SK-N-SH treated with all-trans-retinoic acid at 6 μM for 48 hours (cell line): ENCODE measurements around the gene SLC6A19.

ENCODE experiments used
- ATAC-seq: fragments of 200-7000 bp; cut with Tn5 transposase; 3 replicates; pipeline ENCODE4 v1.9.1; 2020; ENCODE audit warnings: mild to moderate bottlenecking, moderate library complexity
- ARNTL ChIP-seq: fragments of 450-650 bp; formaldehyde crosslinking; IDR thresholded peaks from 2 replicates; pipeline ENCODE4 v1.5.0; 2020; ENCODE audit warnings: low read depth, mild to moderate bottlenecking, moderate library complexity, borderline replicate concordance
- BACH2 ChIP-seq: fragments of 250-450 bp; sonication (Bioruptor Pico); IDR thresholded peaks from 2 replicates; pipeline ENCODE4 v1.9.0; 2021; ENCODE audit warnings: mild to moderate bottlenecking, borderline replicate concordance
- CSDC2 ChIP-seq: fragments of 250-450 bp; sonication (Bioruptor Pico); IDR thresholded peaks from 2 replicates; pipeline ENCODE4 v1.5.0; 2020; ENCODE audit warnings: mild to moderate bottlenecking, moderate library complexity
- ESRRG ChIP-seq: fragments of 250-450 bp; sonication (Bioruptor Pico); IDR thresholded peaks from 2 replicates; pipeline ENCODE4 v1.6.1; 2021; ENCODE audit warnings: mild to moderate bottlenecking
- GLIS3 ChIP-seq: fragments of 250-450 bp; sonication (Bioruptor Pico); IDR thresholded peaks from 2 replicates; pipeline ENCODE4 v1.5.0; 2020; ENCODE audit warnings: mild to moderate bottlenecking, moderate library complexity
- ISL1 ChIP-seq: fragments of 250-450 bp; sonication (Bioruptor Pico); IDR thresholded peaks from 2 replicates; pipeline ENCODE4 v2.1.2; 2022; ENCODE audit warnings: mild to moderate bottlenecking, moderate library complexity
- OSR1 ChIP-seq: fragments of 250-450 bp; sonication (Bioruptor Pico); IDR thresholded peaks from 2 replicates; pipeline ENCODE4 v1.8.0; 2022; ENCODE audit warnings: moderate library complexity, mild to moderate bottlenecking, inconsistent platforms
- PPARA ChIP-seq: fragments of 250-450 bp; sonication (Bioruptor Pico); IDR thresholded peaks from 2 replicates; pipeline ENCODE4 v1.5.0; 2020; ENCODE audit warnings: mild to moderate bottlenecking, borderline replicate concordance
- RARB ChIP-seq: fragments of 250-450 bp; sonication (Bioruptor Pico); IDR thresholded peaks from 2 replicates; pipeline ENCODE4 v1.8.0; 2021; ENCODE audit warnings: mild to moderate bottlenecking, moderate library complexity
- SNAI2 ChIP-seq: fragments of 250-450 bp; sonication (Bioruptor Pico); IDR thresholded peaks from 2 replicates; pipeline ENCODE4 v1.5.0; 2020; ENCODE audit warnings: mild to moderate bottlenecking, moderate library complexity
- TCF4 ChIP-seq: fragments of 250-450 bp; sonication (Bioruptor Pico); IDR thresholded peaks from 2 replicates; pipeline ENCODE4 v1.8.0; 2021; ENCODE audit warnings: mild to moderate bottlenecking, moderate library complexity, borderline replicate concordance
- ZC3H10 ChIP-seq: fragments of 250-450 bp; sonication (Bioruptor Pico); IDR thresholded peaks from 2 replicates; pipeline ENCODE4 v1.5.1; 2021; ENCODE audit warnings: mild to moderate bottlenecking, moderate library complexity
- ZFP3 ChIP-seq: fragments of 250-450 bp; sonication (Bioruptor Pico); IDR thresholded peaks from 2 replicates; pipeline ENCODE4 v1.5.0; 2020; ENCODE audit warnings: mild to moderate bottlenecking, moderate library complexity
- ZFP30 ChIP-seq: fragments of 450-650 bp; formaldehyde crosslinking; IDR thresholded peaks from 2 replicates; pipeline ENCODE4 v1.5.0; 2022; ENCODE audit warnings: mild to moderate bottlenecking, moderate library complexity
- ZNF565 ChIP-seq: fragments of 450-650 bp; formaldehyde crosslinking; conservative IDR thresholded peaks from 2 replicates; pipeline ENCODE4 v1.5.0; 2020; ENCODE audit warnings: low read depth, mild to moderate bottlenecking, moderate library complexity
- ZNF70 ChIP-seq: fragments of 450-650 bp; formaldehyde crosslinking; IDR thresholded peaks from 2 replicates; pipeline ENCODE4 v1.5.0; 2020; ENCODE audit warnings: mild to moderate bottlenecking, moderate library complexity
- ZNF8 ChIP-seq: fragments of 450-650 bp; formaldehyde crosslinking; IDR thresholded peaks from 2 replicates; pipeline ENCODE4 v1.5.0; 2020; ENCODE audit warnings: mild to moderate bottlenecking, moderate library complexity
- TF ChIP-seq, protein P1 (sequence below): fragments of 250-450 bp; sonication (Bioruptor Pico); IDR thresholded peaks from 2 replicates; pipeline ENCODE4 v1.8.0; 2021; ENCODE audit warnings: low read depth, mild to moderate bottlenecking, moderate library complexity, borderline replicate concordance
- TF ChIP-seq, protein P2 (sequence below): fragments of 250-450 bp; sonication (Bioruptor Pico); IDR thresholded peaks from 2 replicates; pipeline ENCODE4 v1.5.1; 2021; ENCODE audit warnings: mild to moderate bottlenecking, moderate library complexity
- TF ChIP-seq, protein P3 (sequence below): fragments of 250-450 bp; sonication (Bioruptor Pico); IDR thresholded peaks from 2 replicates; pipeline ENCODE4 v1.5.1; 2020; ENCODE audit warnings: low read depth, mild to moderate bottlenecking, moderate library complexity

Gene SLC6A19

DNA sequence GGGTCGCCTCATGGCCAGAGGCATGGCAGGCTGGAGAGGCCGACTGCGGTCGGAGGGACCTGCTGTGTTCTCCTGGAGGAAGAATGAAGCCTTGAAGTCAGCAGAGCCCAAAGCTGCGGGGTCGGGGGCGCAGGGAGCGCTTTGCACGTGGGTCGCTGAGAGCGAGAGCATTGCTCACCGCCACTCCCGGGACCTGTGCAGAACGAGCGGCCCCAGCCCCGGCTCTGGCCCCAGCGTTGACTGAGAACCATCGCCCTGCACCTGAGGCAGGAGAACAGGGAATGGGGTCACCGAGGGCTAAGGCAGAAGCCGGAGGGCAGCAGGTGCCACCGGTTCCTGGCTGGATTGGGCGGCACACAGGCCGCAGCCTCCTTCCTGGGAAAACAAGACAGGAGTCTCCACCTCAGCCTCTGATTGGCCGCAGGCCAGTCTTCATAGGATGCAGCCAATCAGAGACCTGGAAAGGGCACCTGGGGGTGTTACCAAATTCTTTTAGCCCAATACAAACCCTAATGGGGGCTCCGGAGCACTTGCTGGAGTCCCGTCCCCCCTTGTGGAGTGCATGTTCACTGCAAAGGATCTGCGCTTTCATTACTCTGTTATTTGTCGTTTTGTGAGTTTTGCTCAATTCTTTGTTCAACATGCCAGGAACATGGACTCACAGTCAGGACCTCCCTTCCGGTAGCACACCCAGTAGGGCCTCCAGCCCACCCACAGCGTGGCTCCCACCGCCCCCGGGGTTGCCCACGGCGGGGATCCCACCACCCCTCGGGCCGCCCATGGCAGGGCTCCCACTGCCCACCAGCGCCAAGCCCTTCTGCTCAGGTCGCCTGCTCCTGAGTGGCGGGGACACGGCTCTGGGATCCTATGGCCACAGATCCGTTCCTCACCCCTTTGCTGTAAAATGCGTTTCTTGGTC, 24.7 kb upstream of the SLC6A19 start:
- TF ChIP-seq ARNTL (CRISPR knock-in tag) (no peak), ISL1 (CRISPR knock-in tag) (no peak)
- peak; percentile 50 for ATAC-seq

DNA sequence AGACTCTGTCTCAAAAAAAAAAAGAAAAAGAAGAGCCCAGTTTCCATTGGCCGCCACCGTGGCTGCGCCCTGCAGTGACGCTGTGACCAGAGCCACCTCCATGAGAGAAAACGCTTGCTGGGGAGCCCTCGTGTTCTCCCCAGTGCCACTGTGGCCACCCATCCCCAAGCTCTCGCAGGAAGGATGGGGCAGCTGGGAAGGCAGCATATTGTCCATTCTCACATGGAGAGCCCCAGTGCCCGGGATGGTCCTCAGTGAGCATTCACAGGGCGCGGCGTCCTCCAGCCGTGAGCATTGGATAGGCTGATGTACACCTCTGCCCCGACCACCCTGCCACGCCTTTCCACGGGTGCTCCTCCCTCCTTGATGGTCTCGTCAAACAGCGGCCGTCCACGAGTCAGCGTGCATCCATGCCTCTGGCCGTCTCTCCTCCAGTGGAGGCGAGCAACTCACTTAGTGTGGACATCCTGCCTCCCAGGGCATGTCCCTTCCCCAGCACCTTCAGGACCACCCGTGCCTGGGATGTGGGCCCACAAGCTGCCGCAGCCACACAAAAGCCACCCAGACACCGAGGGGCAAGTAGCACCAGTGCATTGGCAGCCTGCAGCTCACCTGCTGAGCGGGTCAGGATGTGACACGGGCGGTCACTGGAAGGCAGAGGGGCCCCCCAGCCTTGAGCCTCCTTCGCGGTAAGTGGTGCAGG, 23.4 kb upstream of the SLC6A19 start:
- TF ChIP-seq ISL1 (CRISPR knock-in tag) (no peak), GLIS3 (CRISPR knock-in tag) (no peak), OSR1 (CRISPR knock-in tag) (no peak)
- ATAC-seq: no peak

DNA sequence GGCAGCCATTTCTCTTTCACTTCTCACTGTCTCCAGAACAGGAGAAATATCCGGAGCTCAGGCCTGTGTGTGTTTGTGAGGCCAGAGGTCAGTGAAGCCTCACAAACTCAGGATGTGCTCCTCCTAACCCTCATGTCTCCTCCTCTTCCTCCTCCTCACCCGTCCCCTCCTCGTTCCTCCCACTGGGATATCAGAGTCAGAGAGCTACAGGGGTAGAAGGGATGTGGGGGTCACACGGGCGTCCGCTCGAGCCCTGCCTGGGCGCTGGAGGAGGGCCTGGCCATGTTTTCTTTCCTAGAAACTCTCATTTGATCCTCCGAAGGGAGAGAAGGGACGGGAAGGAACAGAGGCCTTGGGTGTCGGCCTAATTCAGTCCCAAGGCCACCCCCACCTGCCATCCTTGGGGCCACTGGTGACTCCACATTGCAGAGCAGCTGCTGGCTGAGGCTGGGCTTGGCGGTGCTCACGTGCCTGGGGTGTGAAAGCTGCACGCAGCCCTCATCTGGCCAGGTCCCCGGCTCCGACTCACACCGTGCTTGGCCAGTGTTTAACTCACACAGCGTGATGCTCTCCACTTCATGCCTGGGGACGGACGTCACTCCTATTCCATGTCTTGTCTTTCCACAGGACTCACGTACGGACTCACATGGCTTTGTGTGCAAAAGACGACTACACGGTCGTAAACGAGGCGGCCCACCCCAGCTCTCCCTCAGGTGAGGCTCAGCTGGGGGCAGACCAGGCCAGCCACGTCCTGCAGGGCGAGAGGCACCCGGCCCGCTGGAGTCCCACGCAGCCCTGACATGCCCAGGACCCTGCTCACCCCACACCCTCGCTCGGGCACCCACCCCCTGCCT, 22.6 kb upstream of the SLC6A19 start:
- TF ChIP-seq ARNTL (CRISPR knock-in tag) (no peak), RARB (no peak)
- TF ChIP-seq, all 23 proteins: peak for 0

DNA sequence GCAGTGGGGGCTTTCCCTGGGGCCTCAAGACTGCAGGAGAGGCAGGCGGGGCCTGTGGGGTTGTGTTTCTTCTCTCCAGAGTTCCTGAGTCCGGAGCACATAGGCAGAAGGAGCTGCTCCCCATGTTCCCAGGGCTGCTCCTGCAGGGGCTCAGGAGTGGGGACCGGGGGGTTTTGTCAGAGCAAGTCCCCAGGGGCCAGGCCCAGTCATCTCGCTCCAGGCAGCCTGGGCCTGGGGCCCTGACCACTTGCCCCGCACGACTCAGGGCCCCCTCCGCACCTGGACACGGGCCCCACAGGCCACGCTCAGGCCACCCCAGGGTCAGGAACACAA, 22.0 kb upstream of the SLC6A19 start:
- no peak for ATAC-seq
- no peak for TF ChIP-seq ZFP3 (CRISPR knock-in tag)

More for the DNA sequence above, 22.6 kb upstream of the SLC6A19 start:
- ATAC-seq: no peak

DNA sequence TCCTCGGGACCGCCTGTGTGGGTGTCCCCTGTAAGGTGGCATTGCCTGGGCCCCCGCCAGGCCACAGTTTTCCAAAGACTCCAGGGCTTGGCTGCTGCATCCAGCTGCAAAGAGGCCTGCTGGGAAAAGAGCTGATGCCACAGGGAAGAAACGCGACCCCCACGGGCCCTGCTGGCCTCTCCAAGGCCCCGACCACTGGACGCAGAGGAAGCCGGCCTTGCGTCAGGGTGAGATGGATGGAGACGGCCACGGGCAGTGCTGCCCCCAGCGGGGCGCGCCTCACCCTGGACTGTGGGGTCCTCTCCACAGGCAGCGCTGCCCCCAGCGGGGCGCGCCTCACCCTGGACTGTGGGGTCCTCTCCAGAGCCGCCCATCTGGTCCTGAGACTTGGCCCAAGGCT, 21.3 kb upstream of the SLC6A19 start:
- TF ChIP-seq SNAI2 (CRISPR knock-in tag) (no peak), GLIS3 (CRISPR knock-in tag) (no peak), ZNF70 (CRISPR knock-in tag) (no peak), CSDC2 (no peak), PPARA (CRISPR knock-in tag) (no peak), ARNTL (CRISPR knock-in tag) (no peak), ZNF565 (CRISPR knock-in tag) (no peak), TCF4 (CRISPR knock-in tag) (no peak), ESRRG (CRISPR knock-in tag) (no peak), ZC3H10 (CRISPR knock-in tag) (no peak), ZFP30 (CRISPR knock-in tag) (no peak), BACH2 (CRISPR knock-in tag) (no peak), ISL1 (CRISPR knock-in tag) (no peak), ZNF8 (CRISPR knock-in tag) (no peak)
- TF ChIP-seq, protein P1, sequence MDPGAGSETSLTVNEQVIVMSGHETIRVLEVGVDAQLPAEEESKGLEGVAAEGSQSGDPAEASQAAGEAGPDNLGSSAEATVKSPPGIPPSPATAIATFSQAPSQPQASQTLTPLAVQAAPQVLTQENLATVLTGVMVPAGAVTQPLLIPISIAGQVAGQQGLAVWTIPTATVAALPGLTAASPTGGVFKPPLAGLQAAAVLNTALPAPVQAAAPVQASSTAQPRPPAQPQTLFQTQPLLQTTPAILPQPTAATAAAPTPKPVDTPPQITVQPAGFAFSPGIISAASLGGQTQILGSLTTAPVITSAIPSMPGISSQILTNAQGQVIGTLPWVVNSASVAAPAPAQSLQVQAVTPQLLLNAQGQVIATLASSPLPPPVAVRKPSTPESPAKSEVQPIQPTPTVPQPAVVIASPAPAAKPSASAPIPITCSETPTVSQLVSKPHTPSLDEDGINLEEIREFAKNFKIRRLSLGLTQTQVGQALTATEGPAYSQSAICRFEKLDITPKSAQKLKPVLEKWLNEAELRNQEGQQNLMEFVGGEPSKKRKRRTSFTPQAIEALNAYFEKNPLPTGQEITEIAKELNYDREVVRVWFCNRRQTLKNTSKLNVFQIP: no peak
- TF ChIP-seq, protein P2, sequence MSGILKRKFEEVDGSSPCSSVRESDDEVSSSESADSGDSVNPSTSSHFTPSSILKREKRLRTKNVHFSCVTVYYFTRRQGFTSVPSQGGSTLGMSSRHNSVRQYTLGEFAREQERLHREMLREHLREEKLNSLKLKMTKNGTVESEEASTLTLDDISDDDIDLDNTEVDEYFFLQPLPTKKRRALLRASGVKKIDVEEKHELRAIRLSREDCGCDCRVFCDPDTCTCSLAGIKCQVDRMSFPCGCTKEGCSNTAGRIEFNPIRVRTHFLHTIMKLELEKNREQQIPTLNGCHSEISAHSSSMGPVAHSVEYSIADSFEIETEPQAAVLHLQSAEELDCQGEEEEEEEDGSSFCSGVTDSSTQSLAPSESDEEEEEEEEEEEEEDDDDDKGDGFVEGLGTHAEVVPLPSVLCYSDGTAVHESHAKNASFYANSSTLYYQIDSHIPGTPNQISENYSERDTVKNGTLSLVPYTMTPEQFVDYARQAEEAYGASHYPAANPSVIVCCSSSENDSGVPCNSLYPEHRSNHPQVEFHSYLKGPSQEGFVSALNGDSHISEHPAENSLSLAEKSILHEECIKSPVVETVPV: no peak
- TF ChIP-seq, protein P3, sequence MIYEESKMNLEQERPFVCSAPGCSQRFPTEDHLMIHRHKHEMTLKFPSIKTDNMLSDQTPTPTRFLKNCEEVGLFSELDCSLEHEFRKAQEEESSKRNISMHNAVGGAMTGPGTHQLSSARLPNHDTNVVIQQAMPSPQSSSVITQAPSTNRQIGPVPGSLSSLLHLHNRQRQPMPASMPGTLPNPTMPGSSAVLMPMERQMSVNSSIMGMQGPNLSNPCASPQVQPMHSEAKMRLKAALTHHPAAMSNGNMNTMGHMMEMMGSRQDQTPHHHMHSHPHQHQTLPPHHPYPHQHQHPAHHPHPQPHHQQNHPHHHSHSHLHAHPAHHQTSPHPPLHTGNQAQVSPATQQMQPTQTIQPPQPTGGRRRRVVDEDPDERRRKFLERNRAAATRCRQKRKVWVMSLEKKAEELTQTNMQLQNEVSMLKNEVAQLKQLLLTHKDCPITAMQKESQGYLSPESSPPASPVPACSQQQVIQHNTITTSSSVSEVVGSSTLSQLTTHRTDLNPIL (CRISPR knock-in tag): no peak
- ATAC-seq: no peak
